Thoracic aorta (tissue), 2 donors: ENCODE results near the gene GPAT3. TPM values are rescaled to one million over a fixed set of nuclear protein-coding genes. Genes with fewer than 3 reads are reported as not detected.
"Not testable (repeated sequence)": the region's sequence is repeated elsewhere in the genome, so short reads cannot be mapped to it uniquely, and the experiment has no call there.

Experiments
- ATAC-seq: fragments of 150-250 bp; one replicate; pipeline ENCODE4 v1.8.0; 2017; ENCODE audit warnings: low read depth; ENCODE audit not compliant: insufficient number of reproducible peaks, low FRiP score
- DNase-seq: peaks from one replicate; pipeline ENCODE4 v3.0.0-alpha.2; 2020; ENCODE audit warnings: low spot score
- H3K27ac ChIP-seq, 2 donors: fragments of 200-600 bp; sonication (generic); 1 replicate in 1 of 2; 2 replicates in 1 of 2; pipeline ENCODE4 v1.5.1; 2016; ENCODE audit warnings: mild to moderate bottlenecking in 2 of 2, moderate library complexity in 2 of 2
- H3K27me3 ChIP-seq: fragments of 200-600 bp; sonication (generic); replicated peaks from 2 replicates; pipeline ENCODE4 v1.6.0; 2016; ENCODE audit warnings: mild to moderate bottlenecking; ENCODE audit not compliant: insufficient read depth
- H3K36me3 ChIP-seq: fragments of 200-600 bp; sonication (generic); one replicate; pipeline ENCODE4 v1.5.1; 2016
- H3K4me1 ChIP-seq, 2 donors: fragments of 200-600 bp; sonication (generic); 1 replicate in 1 of 2; 2 replicates in 1 of 2; pipeline versions ENCODE4 v1.5.1 to v1.6.0; 2016; ENCODE audit warnings: low read depth in 2 of 2, mild to moderate bottlenecking in 1 of 2; ENCODE audit not compliant: control insufficient read depth in 1 of 2
- H3K4me3 ChIP-seq: fragments of 200-600 bp; sonication (generic); 2 replicates; pipeline ENCODE4 v1.5.1; 2016; ENCODE audit warnings: mild to moderate bottlenecking
- H3K9me3 ChIP-seq: fragments of 200-600 bp; sonication (generic); 2 replicates; pipeline ENCODE4 v1.5.1; 2016
- total RNA-seq, 2 donors: library from RNA; depleted of rRNA; stranded (reverse); fragments of >200 nt; gene quantifications; one replicate each; pipeline versions ENCODE4 v1.1.0 to v1.2.3, GENCODE V29; 2016
- TF ChIP-seq, protein P1 (sequence below): fragments of 200-600 bp; sonication (generic); IDR thresholded peaks from one replicate; pipeline ENCODE4 v1.5.1; 2019; ENCODE audit warnings: antibody characterized with exemption

GPAT3 gene
- total RNA-seq, 2 donors from 2014 or later = 6.6 to 7.8 TPM

GRCh38 chr4:83498187-83498586, 37.7 kb upstream of the GPAT3 start:
- H3K27ac ChIP-seq = no peak overlapping the region
- DNase-seq = no peak
- no peaks in the 10 kb centered on the region for H3K36me3 ChIP-seq

DNA sequence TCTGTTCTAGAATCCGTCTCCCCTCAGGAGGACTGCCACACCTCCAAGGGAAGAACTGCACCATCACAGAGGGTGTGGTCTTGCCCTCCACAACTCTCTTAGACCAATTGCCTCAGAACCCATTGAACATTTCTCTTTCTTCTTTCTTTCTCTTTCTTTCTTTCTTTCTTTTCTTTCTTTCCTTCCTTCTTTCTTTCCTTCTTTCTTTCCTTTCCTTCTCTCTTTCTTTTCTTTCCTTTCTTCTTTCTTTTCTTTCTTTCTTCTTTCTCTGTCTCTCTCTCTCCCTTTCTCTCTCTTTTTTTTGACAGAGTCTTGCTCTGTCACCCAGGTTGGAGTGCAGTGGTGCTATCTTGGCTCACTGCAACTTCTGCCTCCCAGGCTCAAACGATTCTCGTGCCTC, 34.2 kb upstream of the GPAT3 start:
- not testable (repeated sequence) for H3K4me3 ChIP-seq, ATAC-seq, H3K9me3 ChIP-seq, H3K4me1 ChIP-seq, DNase-seq, H3K36me3 ChIP-seq, H3K27me3 ChIP-seq, H3K27ac ChIP-seq

More at GRCh38 chr4:83498187-83498586, 37.7 kb upstream of the GPAT3 start:
- Histone ChIP-seq H3K4me3 (no peak overlapping the region), H3K9me3 (no peaks in the 10 kb centered on the region), H3K4me1 (no peaks in the 10 kb centered on the region), H3K27me3 (no peaks in the 10 kb centered on the region)
- TF ChIP-seq, protein P1, sequence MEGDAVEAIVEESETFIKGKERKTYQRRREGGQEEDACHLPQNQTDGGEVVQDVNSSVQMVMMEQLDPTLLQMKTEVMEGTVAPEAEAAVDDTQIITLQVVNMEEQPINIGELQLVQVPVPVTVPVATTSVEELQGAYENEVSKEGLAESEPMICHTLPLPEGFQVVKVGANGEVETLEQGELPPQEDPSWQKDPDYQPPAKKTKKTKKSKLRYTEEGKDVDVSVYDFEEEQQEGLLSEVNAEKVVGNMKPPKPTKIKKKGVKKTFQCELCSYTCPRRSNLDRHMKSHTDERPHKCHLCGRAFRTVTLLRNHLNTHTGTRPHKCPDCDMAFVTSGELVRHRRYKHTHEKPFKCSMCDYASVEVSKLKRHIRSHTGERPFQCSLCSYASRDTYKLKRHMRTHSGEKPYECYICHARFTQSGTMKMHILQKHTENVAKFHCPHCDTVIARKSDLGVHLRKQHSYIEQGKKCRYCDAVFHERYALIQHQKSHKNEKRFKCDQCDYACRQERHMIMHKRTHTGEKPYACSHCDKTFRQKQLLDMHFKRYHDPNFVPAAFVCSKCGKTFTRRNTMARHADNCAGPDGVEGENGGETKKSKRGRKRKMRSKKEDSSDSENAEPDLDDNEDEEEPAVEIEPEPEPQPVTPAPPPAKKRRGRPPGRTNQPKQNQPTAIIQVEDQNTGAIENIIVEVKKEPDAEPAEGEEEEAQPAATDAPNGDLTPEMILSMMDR = no peak
- ATAC-seq = no peak

DNA sequence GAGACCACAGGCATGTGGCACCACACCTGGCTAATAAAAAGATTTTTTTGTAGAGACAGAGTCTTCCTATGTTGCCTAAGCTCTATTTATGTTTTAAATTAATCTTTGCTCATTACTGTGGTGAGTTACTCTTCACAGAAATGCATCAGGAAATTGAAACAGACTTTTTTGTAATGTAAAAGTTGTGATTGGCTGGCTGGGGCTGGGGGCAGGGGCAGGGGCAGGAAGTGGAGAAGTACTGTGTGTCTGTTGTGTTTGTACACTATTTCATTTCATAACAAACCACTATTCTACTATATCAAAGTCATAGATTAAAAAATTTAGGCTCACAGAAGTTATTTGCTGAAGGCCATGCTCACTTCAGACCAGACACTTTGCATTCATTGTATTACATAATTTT, 31.9 kb upstream of the GPAT3 start:
- no peaks in the 10 kb centered on the region for H3K27me3 ChIP-seq
- no peak overlapping the region for H3K27ac ChIP-seq
- H3K4me1 ChIP-seq = no peaks in the 10 kb centered on the region
- ATAC-seq (no peak), DNase-seq (no peak)
- H3K4me3 ChIP-seq = no peak overlapping the region
- no peaks in the 10 kb centered on the region for H3K9me3 ChIP-seq
- TF ChIP-seq, protein P1 = no peak
- H3K36me3 ChIP-seq = no peaks in the 10 kb centered on the region

- DNase-seq = no peak
- TF ChIP-seq, protein P1 = no peak
- H3K27ac ChIP-seq = no peak overlapping the region
- H3K4me1 ChIP-seq = no peaks in the 10 kb centered on the region
- ATAC-seq = no peak
- no peaks in the 10 kb centered on the region for H3K36me3 ChIP-seq
- no peaks in the 10 kb centered on the region for H3K9me3 ChIP-seq
- no peak overlapping the region for H3K4me3 ChIP-seq
- no peaks in the 10 kb centered on the region for H3K27me3 ChIP-seq
Measured at GRCh38 chr4:83504503-83504902, 31.4 kb upstream of the GPAT3 start.

GRCh38 chr4:83504996-83505395, 30.9 kb upstream of the GPAT3 start:
- Histone ChIP-seq H3K9me3 (no peaks in the 10 kb centered on the region), H3K27me3 (no peaks in the 10 kb centered on the region), H3K4me1 (no peaks in the 10 kb centered on the region), H3K36me3 (no peaks in the 10 kb centered on the region), H3K4me3 (no peak overlapping the region), H3K27ac (no peak overlapping the region)
- TF ChIP-seq, protein P1 = no peak
- ATAC-seq (no peak), DNase-seq (no peak)

GRCh38 chr4:83509156-83509585, 26.7 kb upstream of the GPAT3 start:
- H3K27ac ChIP-seq, H3K36me3 ChIP-seq, ATAC-seq, H3K27me3 ChIP-seq, DNase-seq, H3K9me3 ChIP-seq, H3K4me3 ChIP-seq, H3K4me1 ChIP-seq: not testable (repeated sequence)
- TF ChIP-seq, protein P1 = peak; percentile 74
